ENCODE data around the gene DUSP6.

DUSP6 gene

DNA sequence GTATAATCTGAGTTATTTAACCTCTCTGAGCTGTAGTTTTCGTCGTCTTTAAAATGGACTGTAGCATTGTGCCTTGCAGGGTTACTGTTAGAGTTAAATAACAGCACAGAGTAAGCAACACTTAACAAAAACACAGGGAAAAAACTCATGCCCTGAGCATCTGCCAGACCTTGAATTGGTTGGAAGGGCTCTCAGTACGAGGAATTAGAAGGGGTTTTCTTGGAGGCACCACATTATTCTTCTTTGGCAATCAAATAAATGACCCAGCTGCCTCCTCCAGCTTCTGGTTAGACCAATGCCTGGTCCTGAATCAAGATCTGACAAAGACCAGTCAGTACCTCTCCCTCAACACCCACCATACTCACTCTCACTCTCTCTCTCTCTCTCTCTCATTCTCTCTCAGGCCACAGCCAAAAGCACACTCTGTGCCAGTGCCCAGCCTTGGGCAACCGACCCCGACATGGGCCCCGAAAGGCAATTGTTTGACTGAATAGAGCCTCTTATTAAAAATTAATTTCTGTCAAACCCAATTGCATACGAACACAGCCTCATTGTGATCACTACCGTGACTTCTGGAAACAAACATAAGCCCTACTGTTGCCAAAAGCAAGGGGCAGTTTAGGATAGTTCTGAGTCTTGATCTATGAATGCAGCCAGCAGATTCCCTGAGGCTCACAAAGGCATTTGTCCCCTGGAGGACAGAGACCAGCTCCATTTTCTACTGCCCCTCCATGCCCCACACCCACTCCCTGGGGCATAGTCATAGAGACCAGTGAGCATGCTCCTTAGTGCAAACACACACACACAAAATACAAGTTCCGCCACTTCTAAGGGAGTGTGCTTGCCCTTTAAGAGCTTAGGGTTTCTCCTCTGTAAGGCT, 23.9 kb downstream of the DUSP6 start:
- DNase-seq, result no peak

- no peak for DNase-seq
These were observed 24.7 kb downstream of the DUSP6 start for GRCh38 chr12:89327486-89328094.

DNA sequence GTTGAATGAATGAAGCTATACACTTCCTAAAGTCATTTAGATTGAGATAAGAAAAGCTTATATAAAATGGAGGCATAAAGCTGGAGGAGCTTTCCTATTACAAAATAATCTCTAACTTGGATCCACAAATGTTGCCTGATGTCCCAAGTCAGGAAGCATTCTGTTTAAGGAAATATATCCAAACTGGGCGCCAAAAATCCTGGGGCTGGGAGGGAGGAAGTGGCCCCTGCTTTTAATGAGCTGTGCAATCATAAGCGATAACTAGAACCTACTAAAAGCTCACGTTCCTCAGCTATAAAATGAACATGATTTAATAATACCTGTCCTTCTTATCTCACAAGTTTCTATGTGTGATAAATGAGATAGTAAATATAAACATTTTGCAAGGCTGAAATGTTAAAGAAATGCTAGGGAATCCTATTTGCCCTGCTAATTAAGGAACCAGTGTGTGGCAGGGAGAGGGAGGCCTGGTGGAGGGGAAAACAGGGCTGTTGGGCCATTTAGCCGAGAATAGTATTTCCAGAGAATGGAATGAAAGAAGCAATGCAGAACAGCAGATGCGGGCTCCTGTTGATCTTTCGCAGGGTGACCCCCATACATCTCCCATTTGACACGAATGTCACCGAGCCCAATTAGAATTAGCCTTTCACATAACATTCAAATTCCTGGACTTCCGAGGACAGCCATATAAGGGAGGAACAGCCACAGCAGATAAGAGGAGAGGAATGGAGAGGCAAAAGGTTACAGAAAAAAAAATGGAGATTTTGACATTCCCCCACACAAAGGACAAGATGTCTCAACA, 25.9 kb downstream of the DUSP6 start:
- no peak for DNase-seq

GRCh38 chr12:89325495-89325894, 26.8 kb downstream of the DUSP6 start:
- no peak for DNase-seq

DNA sequence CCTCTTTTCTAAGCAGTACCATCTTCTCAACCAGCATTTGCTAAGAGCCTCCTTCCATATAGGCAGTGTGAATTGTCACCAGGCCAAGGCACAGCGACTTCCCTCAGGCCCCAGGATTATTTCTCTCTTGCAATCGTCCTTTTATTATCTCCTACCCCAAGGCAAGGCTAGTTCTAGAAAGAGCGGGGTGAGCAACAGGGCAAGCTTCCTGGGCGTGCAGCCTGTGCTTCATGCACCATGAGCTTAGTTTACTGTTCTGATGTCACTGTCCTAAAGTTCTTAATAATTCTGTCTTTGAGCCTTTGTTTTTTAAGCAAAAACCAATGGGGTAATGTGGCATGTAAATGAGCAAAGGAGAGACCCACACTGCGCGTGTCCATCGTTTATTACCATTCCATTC, 27.9 kb downstream of the DUSP6 start:
- DNase-seq, result no peak

DNA sequence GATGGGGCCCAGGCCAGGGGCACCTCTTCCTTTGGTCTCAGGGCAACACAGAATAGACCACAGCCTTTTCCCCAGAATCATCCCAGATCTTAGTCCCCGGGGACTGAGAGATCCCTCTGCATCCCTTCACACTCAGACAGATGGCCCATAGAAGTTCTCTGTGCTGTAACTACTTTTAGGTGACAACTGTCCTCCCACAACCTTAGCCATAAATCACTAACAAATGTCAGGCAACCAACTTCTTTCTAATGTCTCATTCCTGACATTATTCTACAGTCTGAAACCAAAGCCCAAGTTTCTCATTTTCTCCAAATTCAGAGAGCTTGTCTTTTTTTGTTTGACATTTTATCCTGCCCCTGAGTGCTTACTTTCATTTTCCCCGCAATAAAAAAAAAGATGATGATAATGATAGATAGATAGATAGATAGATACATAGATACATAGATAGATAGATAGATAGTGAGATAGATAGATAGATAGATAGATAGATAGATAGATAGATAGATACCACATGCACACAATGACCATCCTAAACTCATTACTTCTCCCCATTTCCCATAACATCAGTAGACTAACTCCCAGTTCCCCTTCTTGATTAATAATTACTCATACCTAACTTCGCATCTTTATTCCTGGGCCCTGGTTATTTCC, 28.6 kb downstream of the DUSP6 start:
- DNase-seq, result no peak

GRCh38 chr12:89320735-89321134, 31.6 kb downstream of the DUSP6 start:
- DNase-seq, result no peak

- DNase-seq, result no peak
These were observed 32.7 kb downstream of the DUSP6 start for GRCh38 chr12:89319606-89320005.

- no peak for DNase-seq
These were observed 33.2 kb downstream of the DUSP6 start for GRCh38 chr12:89319122-89319521.

GRCh38 chr12:89316705-89317139, 35.6 kb downstream of the DUSP6 start:
- no peak for DNase-seq

- no peak for DNase-seq
These were observed 38.1 kb downstream of the DUSP6 start for GRCh38 chr12:89314060-89314761.

- no peak for DNase-seq
These were observed 40.5 kb downstream of the DUSP6 start for GRCh38 chr12:89311703-89312293.

DNA sequence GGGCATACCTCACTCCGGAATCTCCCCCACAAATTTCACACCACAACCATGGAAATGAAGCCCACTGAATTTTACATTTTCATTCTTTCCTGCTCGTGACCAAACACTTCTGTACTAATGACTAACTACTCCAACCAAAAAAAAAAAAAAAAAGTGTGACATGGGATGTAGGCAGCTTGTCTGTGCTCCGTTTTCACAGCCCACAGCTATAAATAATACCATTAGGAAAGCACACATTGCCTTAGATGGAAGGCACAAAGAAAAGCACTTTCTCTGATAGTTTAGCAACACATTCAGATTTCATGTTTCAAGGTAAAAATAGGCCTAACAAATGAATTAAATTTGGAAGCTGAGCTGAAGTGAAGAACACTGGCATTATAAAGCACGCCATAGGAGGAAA, 42.5 kb downstream of the DUSP6 start:
- no peak for DNase-seq

GRCh38 chr12:89309440-89309802, 42.9 kb downstream of the DUSP6 start:
- no peak for DNase-seq

- no peak for DNase-seq
These were observed 44.6 kb downstream of the DUSP6 start for GRCh38 chr12:89307474-89308253.

DNA sequence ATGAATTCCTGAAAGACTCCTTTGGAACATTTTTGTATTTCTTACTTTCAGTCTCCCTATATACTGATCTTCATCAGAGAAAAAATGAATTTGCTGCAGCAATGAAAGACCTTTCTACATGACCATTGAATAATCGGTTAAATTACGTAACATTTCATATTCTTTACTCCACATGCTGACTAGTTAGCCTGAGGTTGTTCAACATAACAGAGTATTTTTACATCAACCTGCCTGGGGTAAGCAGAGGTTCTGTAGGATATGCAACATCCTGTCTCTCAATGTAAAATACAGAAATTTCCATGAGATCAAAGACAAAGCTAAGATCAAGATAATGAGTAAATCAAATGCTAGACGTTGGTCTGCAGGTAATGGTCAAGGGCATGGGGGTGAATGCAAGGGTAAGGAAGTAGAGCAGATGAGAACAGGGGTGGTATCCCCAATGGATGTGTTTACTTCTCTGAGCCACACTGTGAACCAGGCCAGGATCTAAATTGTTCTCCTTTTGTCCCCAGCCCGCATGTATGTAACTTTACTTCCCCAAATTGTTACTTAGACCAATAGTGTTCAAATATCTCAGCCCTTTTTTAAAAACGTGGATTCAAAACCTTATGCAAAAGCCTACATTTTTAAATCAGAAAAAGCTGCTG, 45.4 kb downstream of the DUSP6 start:
- no peak for DNase-seq

- DNase-seq, result no peak
These were observed 46.9 kb downstream of the DUSP6 start for GRCh38 chr12:89305373-89305772.

- no peak for DNase-seq
These were observed 52.4 kb downstream of the DUSP6 start for GRCh38 chr12:89299931-89300330.

- DNase-seq, result no peak
These were observed 52.9 kb downstream of the DUSP6 start for GRCh38 chr12:89299417-89299816.

Data from effector CD4-positive, alpha-beta T cell (primary cell).